ENCODE data around the gene FAM98B. TPM values are rescaled to one million over a fixed set of nuclear protein-coding genes. Genes with fewer than 3 reads are reported as not detected.

FAM98B gene
- total RNA-seq, 1 experiment from 2014 or later: 50.0 TPM

DNA sequence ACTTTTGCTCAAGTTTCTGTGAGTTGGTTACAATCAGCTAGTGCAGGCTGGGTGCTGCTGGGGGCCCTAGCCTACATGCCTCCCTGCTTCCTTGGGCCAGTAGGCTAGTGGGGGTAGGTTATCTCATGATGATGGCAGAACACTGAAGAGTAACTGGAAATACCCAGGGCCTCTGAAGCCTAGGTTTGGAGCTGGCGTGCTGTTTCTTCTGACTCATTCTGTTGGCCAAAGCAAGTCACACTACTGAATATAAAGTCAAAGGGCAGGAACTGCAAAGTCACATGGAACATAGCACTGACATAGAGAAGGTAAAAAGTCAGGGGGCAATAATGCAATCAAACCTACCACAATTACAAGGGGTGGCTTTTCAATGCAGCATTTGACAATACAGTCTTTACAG, 76.2 kb downstream of the FAM98B start:
- H2BK5ac ChIP-seq (ENCODE audit: insufficient read length, low read length): no peak overlapping the region
- peak overlapping the region in 1 of 3 experiments; percentile 36; a peak in 1 of 7 replicates for H3K27ac Mint-ChIP-seq
- no peaks in the 10 kb centered on the region for H3K9me3 ChIP-seq (ENCODE audit: control insufficient read depth, low read depth, low read length)
- H2BK12ac ChIP-seq (ENCODE audit: insufficient read length, low read depth, low read length): no peak overlapping the region
- no peaks in the 10 kb centered on the region for H3K79me1 ChIP-seq (ENCODE audit: insufficient read depth, low read depth, low read length, poor library complexity, severe bottlenecking)
- TF ChIP-seq, protein P1, sequence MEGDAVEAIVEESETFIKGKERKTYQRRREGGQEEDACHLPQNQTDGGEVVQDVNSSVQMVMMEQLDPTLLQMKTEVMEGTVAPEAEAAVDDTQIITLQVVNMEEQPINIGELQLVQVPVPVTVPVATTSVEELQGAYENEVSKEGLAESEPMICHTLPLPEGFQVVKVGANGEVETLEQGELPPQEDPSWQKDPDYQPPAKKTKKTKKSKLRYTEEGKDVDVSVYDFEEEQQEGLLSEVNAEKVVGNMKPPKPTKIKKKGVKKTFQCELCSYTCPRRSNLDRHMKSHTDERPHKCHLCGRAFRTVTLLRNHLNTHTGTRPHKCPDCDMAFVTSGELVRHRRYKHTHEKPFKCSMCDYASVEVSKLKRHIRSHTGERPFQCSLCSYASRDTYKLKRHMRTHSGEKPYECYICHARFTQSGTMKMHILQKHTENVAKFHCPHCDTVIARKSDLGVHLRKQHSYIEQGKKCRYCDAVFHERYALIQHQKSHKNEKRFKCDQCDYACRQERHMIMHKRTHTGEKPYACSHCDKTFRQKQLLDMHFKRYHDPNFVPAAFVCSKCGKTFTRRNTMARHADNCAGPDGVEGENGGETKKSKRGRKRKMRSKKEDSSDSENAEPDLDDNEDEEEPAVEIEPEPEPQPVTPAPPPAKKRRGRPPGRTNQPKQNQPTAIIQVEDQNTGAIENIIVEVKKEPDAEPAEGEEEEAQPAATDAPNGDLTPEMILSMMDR (conservative IDR thresholded peaks at IDR 0.05): no peak
- no peak overlapping the region for H3K9ac ChIP-seq (ENCODE audit: extremely low read depth, insufficient read length, low read length)
- H3K23ac ChIP-seq (ENCODE audit: insufficient read length, low read depth, low read length): no peak overlapping the region
- no peak overlapping the region for H3K18ac ChIP-seq (ENCODE audit: insufficient read length, low read depth, low read length)
- H3K4me3 Mint-ChIP-seq: no peak overlapping the region
- H3K4ac ChIP-seq (ENCODE audit: low read depth, low read length): no peak overlapping the region
- H3K23me2 ChIP-seq (ENCODE audit: insufficient read length, low read depth, low read length, poor library complexity, severe bottlenecking): no peaks in the 10 kb centered on the region
- no peak overlapping the region for H4K5ac ChIP-seq (ENCODE audit: insufficient read length, low read depth, low read length)
- H2BK120ac ChIP-seq (ENCODE audit: low read depth, low read length, poor library complexity, severe bottlenecking): no peak overlapping the region
- H3K27me3 Mint-ChIP-seq (ENCODE audit: low read depth): no peaks in the 10 kb centered on the region; the same call in 1 of the 2 replicates
- no peak overlapping the region for H2BK15ac ChIP-seq (ENCODE audit: low read depth, low read length)
- no peak overlapping the region for H2BK20ac ChIP-seq (ENCODE audit: low read depth, low read length, poor library complexity, severe bottlenecking)
- no peak overlapping the region for H4K91ac ChIP-seq (ENCODE audit: insufficient read length, low read depth, low read length)
- H3K36me3 Mint-ChIP-seq (ENCODE audit: insufficient read depth in 1 of 3, low read depth in 3 of 3): no peaks in the 10 kb centered on the region
- H4K8ac ChIP-seq (replicated peaks; ENCODE audit: insufficient read length, low read depth, low read length): no peak overlapping the region
- H3K4me2 ChIP-seq (ENCODE audit: insufficient read depth, insufficient read length, low read length): no peak overlapping the region
- H3K79me2 ChIP-seq (ENCODE audit: insufficient read depth, low read length): no peaks in the 10 kb centered on the region
- no peaks in the 10 kb centered on the region for H3K4me1 ChIP-seq (ENCODE audit: insufficient read depth, low read length)
- WGBS (ENCODE audit: extremely low coverage, insufficient read length, low lambda C conversion rate): no CpG with 5 or more reads among the region's 1 CpG
- H3K27ac ChIP-seq (ENCODE audit: insufficient read length, low read depth, low read length): no peak overlapping the region
- DNase-seq: no peak
- peaks cover 0 to 7% of the 10 kb centered on the region in 2 experiments; a peak in 2 of 4 replicates for H3K4me1 Mint-ChIP-seq
- no peak overlapping the region for H3T11ph ChIP-seq (ENCODE audit: low read length)
- H3K14ac ChIP-seq (ENCODE audit: insufficient read depth, low read length): no peak overlapping the region
- H3K27me3 ChIP-seq (ENCODE audit: insufficient read depth, low read length): no peaks in the 10 kb centered on the region
- H3K9me3 Mint-ChIP-seq: no peaks in the 10 kb centered on the region
- H3K56ac ChIP-seq (ENCODE audit: insufficient read length, low read depth, low read length): no peak overlapping the region
- H4K20me1 ChIP-seq (ENCODE audit: control insufficient read depth, insufficient read depth, insufficient read length): no peaks in the 10 kb centered on the region
- no peak overlapping the region for H2AK5ac ChIP-seq (ENCODE audit: insufficient read length, low read length)
- H2AFZ ChIP-seq (ENCODE audit: low read length): no peak overlapping the region

All from H9 (cell line).